SK-N-SH treated with all-trans-retinoic acid at 6 μM for 48 hours (cell line): ENCODE data around the gene DTNA.

Experiments used
- ZFP30 ChIP-seq: fragments of 450-650 bp; formaldehyde crosslinking; IDR thresholded peaks from 2 replicates; pipeline ENCODE4 v1.5.0; 2022; ENCODE audit warnings: mild to moderate bottlenecking, moderate library complexity
- TF ChIP-seq, protein P1 (sequence below): fragments of 250-450 bp; sonication (Bioruptor Pico); IDR thresholded peaks from 2 replicates; pipeline ENCODE4 v1.8.0; 2021; ENCODE audit warnings: low read depth, mild to moderate bottlenecking, moderate library complexity, borderline replicate concordance

DNA sequence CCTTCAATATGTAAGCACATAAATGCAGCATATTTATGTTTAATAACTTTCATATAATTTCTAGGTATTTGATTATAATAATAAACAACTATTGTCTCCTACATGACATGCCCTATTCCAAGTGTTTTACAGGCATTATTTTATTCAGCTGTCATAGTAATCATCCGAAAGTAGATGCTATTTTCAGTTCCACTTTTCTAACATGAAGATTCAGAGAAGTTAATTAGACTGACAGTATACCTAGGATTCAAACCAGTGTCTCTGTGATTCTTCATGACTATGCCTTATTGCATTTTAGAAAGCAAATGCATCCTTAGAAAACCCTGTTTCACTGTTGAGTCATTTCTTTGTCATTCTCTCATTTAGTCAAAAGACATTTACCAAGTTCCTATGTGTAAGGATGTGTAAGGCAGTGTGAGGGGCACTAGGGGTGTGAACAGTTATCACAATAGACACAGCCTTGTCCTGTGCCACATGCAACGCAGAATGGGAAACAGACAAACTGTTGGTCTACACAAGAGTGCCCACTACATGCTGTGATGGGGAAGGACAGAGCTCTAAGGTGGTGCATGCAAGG is 79.8 kb downstream of the DTNA start:
- TF ChIP-seq, protein P1, sequence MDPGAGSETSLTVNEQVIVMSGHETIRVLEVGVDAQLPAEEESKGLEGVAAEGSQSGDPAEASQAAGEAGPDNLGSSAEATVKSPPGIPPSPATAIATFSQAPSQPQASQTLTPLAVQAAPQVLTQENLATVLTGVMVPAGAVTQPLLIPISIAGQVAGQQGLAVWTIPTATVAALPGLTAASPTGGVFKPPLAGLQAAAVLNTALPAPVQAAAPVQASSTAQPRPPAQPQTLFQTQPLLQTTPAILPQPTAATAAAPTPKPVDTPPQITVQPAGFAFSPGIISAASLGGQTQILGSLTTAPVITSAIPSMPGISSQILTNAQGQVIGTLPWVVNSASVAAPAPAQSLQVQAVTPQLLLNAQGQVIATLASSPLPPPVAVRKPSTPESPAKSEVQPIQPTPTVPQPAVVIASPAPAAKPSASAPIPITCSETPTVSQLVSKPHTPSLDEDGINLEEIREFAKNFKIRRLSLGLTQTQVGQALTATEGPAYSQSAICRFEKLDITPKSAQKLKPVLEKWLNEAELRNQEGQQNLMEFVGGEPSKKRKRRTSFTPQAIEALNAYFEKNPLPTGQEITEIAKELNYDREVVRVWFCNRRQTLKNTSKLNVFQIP (CRISPR knock-in tag): no peak
- TF ChIP-seq ZFP30 (CRISPR knock-in tag): no peak
